HG02840 (cell line): ENCODE measurements around the gene AP2S1.
"Not testable (repeated sequence)": the region's sequence is repeated elsewhere in the genome, so short reads cannot be mapped to it uniquely, and the experiment has no call there.

Source experiments
- ATAC-seq: cut with Tn5 transposase; IDR thresholded peaks from one replicate; pipeline ENCODE4 v1.9.1; 2021; ENCODE audit warnings: mild to moderate bottlenecking, moderate library complexity, moderate number of reproducible peaks; ENCODE audit not compliant: unreplicated experiment, low FRiP score

Gene AP2S1

GRCh38 chr19:46844067-46844489 is 6.6 kb downstream of the AP2S1 start:
- no peak for ATAC-seq

DNA sequence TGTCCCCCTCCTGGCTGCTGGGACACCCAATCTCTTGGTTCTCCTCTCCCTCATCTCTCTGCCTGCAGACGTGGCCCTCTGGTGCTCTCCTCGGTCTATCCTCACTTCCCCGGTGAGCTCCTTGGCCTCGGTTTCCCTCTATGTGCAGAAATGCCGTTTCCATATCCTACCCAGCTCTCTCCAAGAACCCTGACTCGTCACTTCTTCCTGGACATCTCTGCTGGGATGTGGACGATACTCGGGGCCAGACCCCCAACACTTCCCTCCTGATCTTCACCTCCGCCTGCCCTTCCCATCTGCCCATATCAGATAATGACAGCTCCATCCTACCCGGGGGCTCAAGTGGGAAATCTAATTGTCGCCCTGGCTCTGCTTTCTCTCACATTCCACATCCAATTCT is 7.9 kb downstream of the AP2S1 start:
- no peak for ATAC-seq

- ATAC-seq: no peak
Observed at GRCh38 chr19:46841458-46842083, 9.1 kb downstream of the AP2S1 start.

- no peak for ATAC-seq
Observed at GRCh38 chr19:46840498-46840942, 10.1 kb downstream of the AP2S1 start.

DNA sequence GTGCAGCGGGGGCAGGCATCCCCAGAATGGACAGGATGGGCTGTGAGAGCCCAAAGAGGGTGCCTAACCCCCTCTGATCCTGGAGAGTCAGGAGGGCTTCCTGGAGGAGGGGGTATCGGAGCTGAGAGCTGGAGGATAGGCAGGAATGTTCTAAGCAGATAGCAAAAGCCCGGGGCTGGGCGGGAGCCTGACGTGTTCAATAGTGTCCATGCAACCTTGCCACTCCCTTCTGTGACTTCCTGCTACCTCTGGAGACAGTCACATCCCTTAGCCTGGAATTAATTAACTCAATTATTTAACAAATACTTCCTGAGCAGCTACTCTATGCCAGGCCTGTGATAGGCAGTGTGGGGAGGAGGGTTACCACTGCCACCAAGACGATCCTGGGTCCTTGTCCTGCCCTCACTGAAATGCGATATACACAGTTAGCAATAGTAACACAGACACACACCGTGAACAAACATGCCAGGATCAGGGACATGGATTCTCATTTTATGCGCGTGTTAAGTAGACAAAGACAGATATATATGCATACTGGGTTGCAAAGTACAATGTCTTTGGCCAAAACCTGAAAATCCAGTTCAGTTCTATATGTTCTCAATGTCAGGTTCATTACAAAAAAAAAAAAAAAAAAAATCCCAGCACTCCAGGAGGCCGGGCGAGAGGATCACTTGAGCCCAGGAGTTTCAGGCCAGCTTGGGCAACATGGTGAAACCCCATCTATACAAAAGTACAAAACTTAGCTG is 10.7 kb downstream of the AP2S1 start:
- ATAC-seq: no peak

GRCh38 chr19:46838160-46838559 is 12.5 kb downstream of the AP2S1 start:
- ATAC-seq: no peak

- ATAC-seq: no peak
Observed at GRCh38 chr19:46834984-46835383, 15.7 kb downstream of the AP2S1 start.

DNA sequence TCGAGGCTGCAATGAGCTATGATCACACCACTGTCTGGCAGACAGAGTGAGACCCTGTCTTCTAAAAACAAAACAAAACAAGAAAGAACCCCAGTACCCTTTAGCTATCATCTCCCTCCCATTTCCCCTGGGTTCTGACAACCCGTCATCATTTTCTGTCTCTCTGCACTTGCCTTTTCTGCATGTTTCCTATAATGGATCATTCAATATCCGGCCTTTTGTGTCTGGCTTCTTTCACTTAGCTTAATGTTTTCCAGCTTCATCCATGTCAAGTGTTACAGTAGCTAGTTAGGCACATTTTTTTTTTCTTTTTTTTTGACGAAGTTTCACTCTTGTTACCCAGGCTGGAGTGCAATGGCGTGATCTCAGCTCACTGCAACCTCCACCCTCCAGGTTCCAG is 16.5 kb downstream of the AP2S1 start:
- no peak for ATAC-seq

- no peak for ATAC-seq
Observed at GRCh38 chr19:46830864-46831263, 19.8 kb downstream of the AP2S1 start.

- ATAC-seq: no peak
Observed at GRCh38 chr19:46828484-46828883, 22.2 kb downstream of the AP2S1 start.

GRCh38 chr19:46825731-46826055 is 25.0 kb downstream of the AP2S1 start:
- no peak for ATAC-seq

DNA sequence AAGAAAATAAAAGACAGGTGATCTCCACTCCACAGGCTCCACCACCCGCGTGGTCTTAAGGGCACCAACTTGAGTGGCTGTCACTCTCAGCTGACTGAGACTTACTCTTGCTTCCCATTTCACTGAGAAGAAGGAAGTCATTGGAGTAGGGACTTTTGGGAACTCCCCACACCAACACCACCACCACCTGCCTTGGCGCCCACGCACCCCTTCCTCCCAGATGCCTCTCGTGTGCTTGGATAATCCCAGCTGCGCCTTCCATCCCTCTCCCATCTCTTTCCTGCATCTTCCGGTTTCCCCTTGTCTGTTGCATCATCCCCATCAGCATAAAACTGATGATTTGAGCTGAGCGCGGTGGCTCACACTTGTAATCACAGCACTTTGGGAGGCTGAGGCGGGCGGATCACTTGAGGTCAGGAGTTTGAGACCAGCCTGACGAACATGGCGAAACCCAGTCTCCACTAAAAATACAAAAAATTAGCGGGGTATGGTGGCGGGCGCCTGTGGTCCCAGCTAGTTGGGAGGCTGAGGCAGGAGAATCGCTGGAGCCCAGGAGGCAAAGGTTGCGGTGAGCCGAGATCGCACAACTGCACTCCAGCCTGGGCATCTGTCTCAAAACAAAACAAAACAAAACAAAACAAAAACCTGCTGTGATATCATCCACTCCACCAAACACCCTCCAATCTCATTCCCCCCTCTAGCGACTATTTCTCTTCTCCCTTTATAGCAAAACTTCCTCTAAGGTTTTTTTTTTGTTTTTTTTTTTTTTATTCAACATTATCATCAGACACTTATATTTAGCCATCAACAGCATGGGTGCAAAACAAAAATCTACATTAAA is 25.5 kb downstream of the AP2S1 start:
- no peak for ATAC-seq

DNA sequence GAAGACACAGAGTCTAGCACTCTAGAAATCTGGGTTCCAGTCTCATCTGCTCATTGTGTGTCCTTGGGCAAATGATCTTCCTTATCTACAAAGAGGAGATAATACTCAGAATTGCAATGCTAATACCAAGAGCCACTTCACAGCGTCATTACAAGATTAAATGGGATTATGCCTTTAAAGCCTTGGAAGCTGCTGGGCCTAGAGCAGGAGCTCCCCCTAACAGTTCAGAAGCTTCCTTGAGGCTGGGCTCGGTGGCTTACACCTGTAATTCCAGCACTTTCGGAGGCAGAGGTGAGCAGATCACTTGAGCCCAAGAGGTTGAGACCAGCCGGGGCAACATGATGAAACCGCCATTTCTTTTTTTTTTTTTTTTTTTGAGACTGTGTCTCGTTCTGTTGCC is 27.6 kb downstream of the AP2S1 start:
- no peak for ATAC-seq

- ATAC-seq: not testable (repeated sequence)
Observed at GRCh38 chr19:46822410-46822787, 28.2 kb downstream of the AP2S1 start.

- no peak for ATAC-seq
Observed at GRCh38 chr19:46821512-46822409, 28.9 kb downstream of the AP2S1 start.

GRCh38 chr19:46818812-46819211 is 31.8 kb downstream of the AP2S1 start:
- ATAC-seq: no peak

DNA sequence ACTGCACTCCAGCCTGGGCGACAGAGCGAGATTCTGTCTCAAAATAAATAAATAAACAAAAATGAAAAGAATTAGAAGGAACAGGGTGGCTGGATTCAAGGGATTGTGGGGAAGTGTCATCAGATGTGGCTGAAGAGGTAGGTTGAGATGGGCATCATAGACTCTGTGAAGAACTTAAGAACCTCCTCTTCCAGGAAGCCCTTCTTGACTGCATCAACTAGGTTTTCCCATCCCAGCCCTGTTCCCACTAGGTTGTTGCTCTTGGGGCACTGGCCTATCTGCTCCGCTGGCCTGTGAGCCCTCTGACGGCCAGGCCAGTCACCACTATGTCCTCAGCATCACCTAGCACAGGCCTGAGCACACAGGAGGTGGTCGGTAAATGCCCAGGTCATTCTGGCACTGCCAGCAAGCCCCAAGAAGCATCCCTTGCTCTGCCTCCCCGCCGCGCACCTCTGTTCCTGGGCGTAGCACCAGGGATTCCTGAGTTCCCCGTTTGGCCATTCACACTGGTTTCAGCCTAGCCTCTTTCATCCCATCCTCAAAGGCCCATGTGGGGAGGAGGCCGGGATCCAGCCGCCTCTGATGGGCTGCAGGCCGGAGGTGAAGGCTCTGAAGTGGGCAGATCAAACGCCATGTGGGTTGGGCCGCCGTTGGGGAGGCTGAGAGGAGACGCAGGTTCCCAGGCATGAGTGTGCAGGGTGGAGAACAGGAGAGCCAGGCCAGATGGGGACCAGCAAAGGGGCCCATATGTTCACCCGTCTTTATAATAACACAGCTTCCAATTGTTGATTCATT is 34.6 kb downstream of the AP2S1 start:
- ATAC-seq: no peak

- ATAC-seq: no peak
Observed at GRCh38 chr19:46813839-46814358, 36.7 kb downstream of the AP2S1 start.
